A549 (cell line): ENCODE measurements around the gene TMEM106C.
"Not testable (repeated sequence)": the region's sequence is repeated elsewhere in the genome, so short reads cannot be mapped to it uniquely, and the experiment has no call there.

Experiments
- CHD4 ChIP-seq: fragments of 200-600 bp; sonication (generic); IDR thresholded peaks from 2 replicates; pipeline ENCODE4 v1.6.1; 2016; ENCODE audit warnings: antibody characterized with exemption, mild to moderate bottlenecking, borderline replicate concordance
- CTCF ChIP-seq: fragments of >200 bp; sonication (Bioruptor Twin); formaldehyde crosslinking; IDR thresholded peaks from 3 replicates; pipeline ENCODE4 v1.5.1; 2016
- MYC ChIP-seq: IDR thresholded peaks from 2 replicates; pipeline ENCODE4 v1.6.1; 2012; ENCODE audit warnings: mild to moderate bottlenecking, inconsistent platforms, low read length, improper control_type of control experiment, borderline replicate concordance
- POLR2A ChIP-seq: IDR thresholded peaks from 2 replicates; pipeline ENCODE4 v1.6.1; 2012; ENCODE audit warnings: mild to moderate bottlenecking, low read length
- POLR2AphosphoS2 ChIP-seq: conservative IDR thresholded peaks from 2 replicates; pipeline ENCODE4 v1.6.1; 2012; ENCODE audit warnings: low read length, improper control_type of control experiment, inconsistent platforms

GRCh38 chr12:47957671-47958070, 5.7 kb upstream of the TMEM106C start:
- not testable (repeated sequence) for TF ChIP-seq CTCF, POLR2A, MYC, CHD4, POLR2AphosphoS2
